Esophagus squamous epithelium (tissue), 4 donors: ENCODE data around the gene DDX59.

Experiments
- CTCF ChIP-seq, 6 experiments: fragments of 450-650 bp in 4 of 6; fragments of 200-600 bp in 2 of 6; sonication (generic) in 2 of 6; IDR thresholded peaks; one replicate each; pipeline ENCODE4 v1.5.1; 2016 to 2019; ENCODE audit warnings: antibody characterized with exemption in 6 of 6, mild to moderate bottlenecking in 4 of 6, moderate library complexity in 4 of 6
- POLR2A ChIP-seq, 4 donors: fragments of 450-650 bp; IDR thresholded peaks; one replicate each; pipeline ENCODE4 v1.6.1; 2017; ENCODE audit warnings: antibody characterized with exemption in 4 of 4, mild to moderate bottlenecking in 4 of 4, moderate library complexity in 3 of 4

DNA sequence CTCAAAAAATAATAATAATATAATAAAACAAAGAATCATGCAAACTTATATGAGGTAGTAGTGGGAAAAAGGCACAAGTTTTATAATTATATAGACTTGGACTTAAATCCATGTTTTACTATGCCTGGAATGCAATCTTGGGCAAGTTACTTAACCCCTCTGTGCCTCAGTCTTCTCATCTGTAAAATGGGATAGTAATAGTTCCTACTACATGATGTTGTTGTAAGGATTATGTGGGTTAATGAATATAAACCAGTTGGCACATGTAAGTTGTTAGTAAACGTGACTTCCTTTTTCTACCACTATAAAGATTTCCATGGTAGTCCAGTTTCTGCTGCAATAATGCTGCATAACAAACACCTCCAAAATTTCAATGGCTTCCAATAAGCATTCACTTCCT, 38.3 kb downstream of the DDX59 start:
- no peak for TF ChIP-seq CTCF (IDR thresholded peaks at IDR 0.05)
- no peak for TF ChIP-seq POLR2A (IDR thresholded peaks at IDR 0.05)
